Transverse colon (tissue), 3 donors: ENCODE results near the gene FAM169A.

Experiments used
- EP300 ChIP-seq: sonication (generic); formaldehyde crosslinking; IDR thresholded peaks from one replicate; pipeline ENCODE4 v1.6.1; 2017; ENCODE audit warnings: antibody characterized with exemption, low read depth
- POLR2A ChIP-seq: fragments of 450-650 bp; IDR thresholded peaks from one replicate; pipeline ENCODE4 v1.6.1; 2016; ENCODE audit warnings: antibody characterized with exemption, mild to moderate bottlenecking, moderate library complexity
- TF ChIP-seq, protein P1 (sequence below), 5 experiments: fragments of 200-600 bp in 3 of 5; fragments of 450-650 bp in 2 of 5; sonication (generic) in 3 of 5; IDR thresholded peaks; 1 replicate in 2 of 5; 2 replicates in 3 of 5; pipeline ENCODE4 v1.5.1; 2016 to 2017; ENCODE audit warnings: antibody characterized with exemption in 5 of 5, inconsistent platforms in 3 of 5, mild to moderate bottlenecking in 2 of 5, moderate library complexity in 1 of 5

DNA sequence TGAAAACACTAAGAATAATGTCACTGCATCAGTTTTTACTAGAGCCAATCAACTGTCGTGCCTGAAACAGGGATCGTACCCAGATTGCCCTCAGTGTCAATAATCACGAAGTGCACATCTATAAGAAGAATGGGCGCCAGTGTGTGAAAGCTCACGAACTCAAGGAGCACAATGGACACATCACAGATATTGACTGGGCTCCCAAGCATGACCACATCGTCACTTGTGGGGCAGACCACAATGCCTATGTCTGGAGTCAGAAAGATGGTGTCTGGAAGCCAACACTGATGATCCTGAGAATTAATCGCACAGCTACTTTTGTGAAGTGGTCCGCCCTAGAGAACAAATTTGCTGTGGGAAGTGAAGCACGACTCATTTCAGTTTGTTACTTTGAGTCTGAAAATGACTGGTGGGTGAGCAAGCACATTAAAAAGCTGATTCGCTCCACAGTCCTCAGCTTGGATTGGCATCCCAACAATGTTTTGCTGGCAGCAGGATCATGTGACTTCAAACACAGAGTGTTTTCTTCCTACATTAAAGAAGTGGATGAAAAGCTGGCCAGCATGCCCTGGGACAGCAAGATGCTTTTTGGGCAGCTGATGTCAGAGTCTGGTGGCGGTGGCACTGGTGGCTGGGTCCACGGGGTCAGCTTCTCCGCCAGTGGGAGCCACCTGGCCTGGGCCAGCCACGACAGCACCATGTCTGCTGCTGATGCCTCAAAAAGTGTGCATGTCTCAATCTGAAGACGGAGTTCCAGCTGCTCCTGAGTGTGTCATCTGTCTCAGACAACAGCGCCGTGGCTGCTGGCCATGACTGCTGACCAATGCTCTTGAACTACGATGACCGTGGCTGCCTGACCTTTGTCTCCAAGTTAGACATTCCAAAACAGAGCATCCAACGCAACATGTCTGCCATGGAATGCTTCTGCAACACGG lies 66.9 kb downstream of the FAM169A start:
- TF ChIP-seq, protein P1, sequence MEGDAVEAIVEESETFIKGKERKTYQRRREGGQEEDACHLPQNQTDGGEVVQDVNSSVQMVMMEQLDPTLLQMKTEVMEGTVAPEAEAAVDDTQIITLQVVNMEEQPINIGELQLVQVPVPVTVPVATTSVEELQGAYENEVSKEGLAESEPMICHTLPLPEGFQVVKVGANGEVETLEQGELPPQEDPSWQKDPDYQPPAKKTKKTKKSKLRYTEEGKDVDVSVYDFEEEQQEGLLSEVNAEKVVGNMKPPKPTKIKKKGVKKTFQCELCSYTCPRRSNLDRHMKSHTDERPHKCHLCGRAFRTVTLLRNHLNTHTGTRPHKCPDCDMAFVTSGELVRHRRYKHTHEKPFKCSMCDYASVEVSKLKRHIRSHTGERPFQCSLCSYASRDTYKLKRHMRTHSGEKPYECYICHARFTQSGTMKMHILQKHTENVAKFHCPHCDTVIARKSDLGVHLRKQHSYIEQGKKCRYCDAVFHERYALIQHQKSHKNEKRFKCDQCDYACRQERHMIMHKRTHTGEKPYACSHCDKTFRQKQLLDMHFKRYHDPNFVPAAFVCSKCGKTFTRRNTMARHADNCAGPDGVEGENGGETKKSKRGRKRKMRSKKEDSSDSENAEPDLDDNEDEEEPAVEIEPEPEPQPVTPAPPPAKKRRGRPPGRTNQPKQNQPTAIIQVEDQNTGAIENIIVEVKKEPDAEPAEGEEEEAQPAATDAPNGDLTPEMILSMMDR (IDR thresholded peaks at IDR 0.05) = no peak
- no peak for TF ChIP-seq EP300
- no peak for TF ChIP-seq POLR2A
